Activated CD4-positive, alpha-beta T cell treated with anti-CD3 and anti-CD28 coated beads, Interleukin-2, amount 10 ng/mL, durations not matched to agents 24 days and 14 days (primary cell): ENCODE results near the gene PPFIA2. TPM values are rescaled to one million over a fixed set of nuclear protein-coding genes. Genes with fewer than 3 reads are reported as not detected.
"Not testable (repeated sequence)": the region's sequence is repeated elsewhere in the genome, so short reads cannot be mapped to it uniquely, and the experiment has no call there.

Source experiments
- DNase-seq: peaks from one replicate; pipeline ENCODE4 v3.0.0; 2022
- H3K27ac Mint-ChIP-seq: one replicate; pipeline ENCODE4 v1.8.0; 2022; ENCODE audit warnings: mild to moderate bottlenecking, mixed read lengths
- H3K27me3 Mint-ChIP-seq: one replicate; pipeline ENCODE4 v1.8.0; 2022; ENCODE audit warnings: mixed read lengths
- H3K36me3 Mint-ChIP-seq: one replicate; pipeline ENCODE4 v1.8.0; 2022; ENCODE audit warnings: low read depth, mild to moderate bottlenecking, mixed read lengths
- H3K4me1 Mint-ChIP-seq: one replicate; pipeline ENCODE4 v1.8.0; 2021; ENCODE audit warnings: mixed read lengths
- H3K4me3 Mint-ChIP-seq: one replicate; pipeline ENCODE4 v1.8.0; 2022; ENCODE audit warnings: mild to moderate bottlenecking, moderate library complexity, mixed read lengths
- H3K9me3 Mint-ChIP-seq: one replicate; pipeline ENCODE4 v1.8.0; 2021; ENCODE audit warnings: mixed read lengths
- intact Hi-C: fragments of 100-400 bp; cut with micrococcal nuclease; formaldehyde crosslinking; loops from one replicate; pipeline ENCODE4 v1.15.1; 2023
- total RNA-seq: library from RNA; stranded (reverse); gene quantifications from 2 replicates; pipeline ENCODE4 v1.2.3, GENCODE V29; 2022

Gene PPFIA2
- total RNA-seq, 1 donor from 2014 or later: not detected

GRCh38 chr12:81722004-81722403 is 37.1 kb downstream of the PPFIA2 start:
- H3K27me3 Mint-ChIP-seq: peaks cover 2% of the 10 kb centered on the region
- H3K9me3 Mint-ChIP-seq: no peaks in the 10 kb centered on the region
- H3K4me1 Mint-ChIP-seq: no peaks in the 10 kb centered on the region
- no peaks in the 10 kb centered on the region for H3K36me3 Mint-ChIP-seq
- no peak for DNase-seq
- H3K4me3 Mint-ChIP-seq: no peak overlapping the region
- no peak overlapping the region for H3K27ac Mint-ChIP-seq
- intact Hi-C loops: no loop called here

GRCh38 chr12:81718616-81719015 is 40.5 kb downstream of the PPFIA2 start:
- no peaks in the 10 kb centered on the region for H3K36me3 Mint-ChIP-seq
- intact Hi-C loops: no loop called here
- H3K27me3 Mint-ChIP-seq: peaks cover 2% of the 10 kb centered on the region
- H3K4me1 Mint-ChIP-seq: no peaks in the 10 kb centered on the region
- H3K9me3 Mint-ChIP-seq: no peaks in the 10 kb centered on the region
- DNase-seq: no peak
- H3K27ac Mint-ChIP-seq: no peak overlapping the region
- no peak overlapping the region for H3K4me3 Mint-ChIP-seq

GRCh38 chr12:81712536-81712935 is 46.6 kb downstream of the PPFIA2 start:
- no peaks in the 10 kb centered on the region for H3K36me3 Mint-ChIP-seq
- no peaks in the 10 kb centered on the region for H3K4me1 Mint-ChIP-seq

GRCh38 chr12:81705586-81705985 is 53.6 kb downstream of the PPFIA2 start:
- H3K27ac Mint-ChIP-seq: no peak overlapping the region
- H3K27me3 Mint-ChIP-seq: no peaks in the 10 kb centered on the region
- H3K9me3 Mint-ChIP-seq: no peaks in the 10 kb centered on the region
- no peaks in the 10 kb centered on the region for H3K4me1 Mint-ChIP-seq
- H3K36me3 Mint-ChIP-seq: no peaks in the 10 kb centered on the region
- no peak overlapping the region for H3K4me3 Mint-ChIP-seq
- DNase-seq: no peak
- intact Hi-C loops: no loop called here

More at GRCh38 chr12:81712536-81712935, 46.6 kb downstream of the PPFIA2 start:
- intact Hi-C loops: no loop called here
- DNase-seq: no peak
- H3K27me3 Mint-ChIP-seq: no peaks in the 10 kb centered on the region
- H3K9me3 Mint-ChIP-seq: no peaks in the 10 kb centered on the region
- no peak overlapping the region for H3K4me3 Mint-ChIP-seq
- H3K27ac Mint-ChIP-seq: no peak overlapping the region

- no peaks in the 10 kb centered on the region for H3K9me3 Mint-ChIP-seq
- no peak overlapping the region for H3K4me3 Mint-ChIP-seq
- no peak overlapping the region for H3K27ac Mint-ChIP-seq
- intact Hi-C loops: no loop called here
- no peaks in the 10 kb centered on the region for H3K27me3 Mint-ChIP-seq
- no peaks in the 10 kb centered on the region for H3K36me3 Mint-ChIP-seq
- no peaks in the 10 kb centered on the region for H3K4me1 Mint-ChIP-seq
- no peak for DNase-seq
Observed at GRCh38 chr12:81699551-81699950, 59.6 kb downstream of the PPFIA2 start.

GRCh38 chr12:81692008-81692407 is 67.1 kb downstream of the PPFIA2 start:
- H3K4me1 Mint-ChIP-seq: no peaks in the 10 kb centered on the region

GRCh38 chr12:81683881-81684280 is 75.3 kb downstream of the PPFIA2 start:
- Mint-ChIP-seq H3K9me3 (no peaks in the 10 kb centered on the region), H3K27me3 (no peaks in the 10 kb centered on the region), H3K4me1 (no peaks in the 10 kb centered on the region), H3K4me3 (no peak overlapping the region), H3K27ac (no peak overlapping the region), H3K36me3 (no peaks in the 10 kb centered on the region)
- intact Hi-C loops: no loop called here
- DNase-seq: no peak

More at GRCh38 chr12:81692008-81692407, 67.1 kb downstream of the PPFIA2 start:
- H3K4me3 Mint-ChIP-seq: no peak overlapping the region
- H3K27me3 Mint-ChIP-seq: no peaks in the 10 kb centered on the region
- H3K9me3 Mint-ChIP-seq: no peaks in the 10 kb centered on the region
- DNase-seq: no peak
- intact Hi-C loops: no loop called here
- H3K27ac Mint-ChIP-seq: no peak overlapping the region
- H3K36me3 Mint-ChIP-seq: no peaks in the 10 kb centered on the region

DNA sequence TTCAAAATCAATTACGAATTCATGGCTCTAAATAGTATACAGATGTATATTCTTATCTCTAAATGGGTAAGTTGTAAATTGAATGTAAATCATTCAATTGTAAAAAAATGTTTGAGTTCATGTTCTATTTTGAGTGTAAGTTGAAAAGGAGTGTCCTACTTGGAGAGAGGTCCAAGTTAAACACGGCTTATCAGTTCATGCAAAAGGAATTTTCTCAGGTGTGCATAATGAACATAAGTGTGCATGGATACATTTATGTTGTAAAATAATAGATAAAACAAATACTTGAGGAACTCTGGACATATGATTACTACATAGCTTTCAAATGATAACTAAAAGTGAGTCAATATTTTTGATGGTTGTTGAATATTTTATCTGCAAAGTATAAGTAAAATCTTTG is 79.5 kb downstream of the PPFIA2 start:
- peaks cover 2% of the 10 kb centered on the region for H3K27me3 Mint-ChIP-seq
- H3K27ac Mint-ChIP-seq: no peak overlapping the region
- H3K36me3 Mint-ChIP-seq: no peaks in the 10 kb centered on the region
- DNase-seq: no peak
- intact Hi-C loops: no loop called here
- no peaks in the 10 kb centered on the region for H3K9me3 Mint-ChIP-seq
- no peak overlapping the region for H3K4me3 Mint-ChIP-seq
- H3K4me1 Mint-ChIP-seq: no peaks in the 10 kb centered on the region

DNA sequence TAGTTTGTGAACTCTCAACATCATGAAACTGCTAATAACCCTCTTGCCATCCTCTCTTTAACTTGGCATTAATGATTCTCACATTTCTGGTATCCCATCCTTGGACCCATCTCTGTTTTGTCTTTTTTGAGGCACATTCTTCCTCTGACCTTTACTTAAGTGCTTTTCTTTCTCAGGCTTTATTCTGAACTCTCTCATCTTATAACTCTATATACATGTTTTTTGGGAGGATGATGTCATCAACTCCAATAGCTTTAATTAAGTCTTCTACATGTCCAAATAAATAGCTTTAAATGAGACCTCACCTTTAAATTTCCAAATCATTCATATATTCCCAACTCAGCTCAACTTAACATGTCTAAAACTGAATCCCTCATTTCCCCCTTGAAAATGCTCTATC is 88.4 kb downstream of the PPFIA2 start:
- DNase-seq: no peak
- no peaks in the 10 kb centered on the region for H3K36me3 Mint-ChIP-seq
- H3K27ac Mint-ChIP-seq: no peak overlapping the region
- no peak overlapping the region for H3K4me3 Mint-ChIP-seq
- intact Hi-C loops: no loop called here
- no peaks in the 10 kb centered on the region for H3K27me3 Mint-ChIP-seq
- H3K9me3 Mint-ChIP-seq: no peaks in the 10 kb centered on the region
- peaks cover 3% of the 10 kb centered on the region for H3K4me1 Mint-ChIP-seq

GRCh38 chr12:81668475-81668874 is 90.7 kb downstream of the PPFIA2 start:
- H3K36me3 Mint-ChIP-seq: no peaks in the 10 kb centered on the region
- H3K27me3 Mint-ChIP-seq: no peaks in the 10 kb centered on the region
- H3K9me3 Mint-ChIP-seq: no peaks in the 10 kb centered on the region
- no peak for DNase-seq
- H3K27ac Mint-ChIP-seq: no peak overlapping the region
- no peak overlapping the region for H3K4me3 Mint-ChIP-seq
- intact Hi-C loops: no loop called here
- peaks cover 3% of the 10 kb centered on the region for H3K4me1 Mint-ChIP-seq

GRCh38 chr12:81659310-81659709 is 99.8 kb downstream of the PPFIA2 start:
- H3K27me3 Mint-ChIP-seq, H3K27ac Mint-ChIP-seq, intact Hi-C loops, DNase-seq, H3K4me3 Mint-ChIP-seq, H3K36me3 Mint-ChIP-seq, H3K9me3 Mint-ChIP-seq, H3K4me1 Mint-ChIP-seq: not testable (repeated sequence)

DNA sequence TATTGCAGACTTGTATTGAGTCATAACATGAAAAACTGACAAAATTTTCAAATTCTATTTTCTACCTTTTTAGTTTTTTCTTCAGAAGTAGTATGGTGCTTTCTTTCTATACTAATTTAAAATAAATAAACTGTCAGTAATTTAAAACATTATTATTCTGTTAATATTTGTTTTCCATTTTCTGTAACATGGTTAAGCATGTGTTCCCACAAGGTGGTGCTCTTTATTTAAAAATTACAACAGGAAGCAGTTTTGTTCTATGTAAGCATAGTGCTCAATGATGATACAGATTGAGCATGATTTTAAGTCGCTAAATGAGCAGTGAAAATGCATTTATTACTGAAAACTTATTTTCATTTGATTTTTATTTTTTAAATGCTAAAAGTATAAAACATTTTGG is 114.6 kb downstream of the PPFIA2 start:
- no peaks in the 10 kb centered on the region for H3K9me3 Mint-ChIP-seq
- no peak for DNase-seq
- H3K4me3 Mint-ChIP-seq: no peak overlapping the region
- intact Hi-C loops: loop anchor here (1.0 to 2.0 kb wide), 2 partner anchors 682 to 714 kb away; partner anchors contain the start of genes CCDC59 and METTL25
- no peaks in the 10 kb centered on the region for H3K4me1 Mint-ChIP-seq
- H3K27me3 Mint-ChIP-seq: no peaks in the 10 kb centered on the region
- H3K27ac Mint-ChIP-seq: no peak overlapping the region
- no peaks in the 10 kb centered on the region for H3K36me3 Mint-ChIP-seq

- Mint-ChIP-seq H3K9me3 (no peaks in the 10 kb centered on the region), H3K36me3 (no peaks in the 10 kb centered on the region), H3K4me3 (no peak overlapping the region), H3K27ac (no peak overlapping the region), H3K4me1 (peaks cover 2% of the 10 kb centered on the region), H3K27me3 (no peaks in the 10 kb centered on the region)
- no peak for DNase-seq
- intact Hi-C loops: no loop called here
Observed at GRCh38 chr12:81639196-81639595, 120.0 kb downstream of the PPFIA2 start.

DNA sequence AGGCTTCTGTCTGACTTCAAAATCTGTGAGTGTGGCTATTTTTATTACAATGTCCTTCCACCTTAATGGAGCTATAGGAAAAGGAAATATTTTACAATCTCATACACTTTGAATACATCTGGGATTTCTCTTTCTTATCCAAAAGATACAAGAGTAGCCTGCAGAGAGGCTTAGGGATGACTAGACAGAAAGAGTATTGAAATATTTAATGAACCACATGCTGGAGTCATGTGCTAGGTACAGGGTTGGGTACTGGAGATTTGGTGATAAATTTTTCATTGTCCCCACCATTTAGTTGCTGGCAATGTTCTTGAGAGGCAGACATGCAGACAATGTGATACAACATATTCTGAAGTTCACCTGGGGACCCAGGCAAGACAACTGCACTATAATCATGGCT is 126.0 kb downstream of the PPFIA2 start:
- Mint-ChIP-seq H3K9me3 (no peaks in the 10 kb centered on the region), H3K36me3 (no peaks in the 10 kb centered on the region), H3K4me1 (no peaks in the 10 kb centered on the region), H3K27me3 (no peaks in the 10 kb centered on the region), H3K27ac (no peak overlapping the region), H3K4me3 (no peak overlapping the region)
- no peak for DNase-seq
- intact Hi-C loops: no loop called here

DNA sequence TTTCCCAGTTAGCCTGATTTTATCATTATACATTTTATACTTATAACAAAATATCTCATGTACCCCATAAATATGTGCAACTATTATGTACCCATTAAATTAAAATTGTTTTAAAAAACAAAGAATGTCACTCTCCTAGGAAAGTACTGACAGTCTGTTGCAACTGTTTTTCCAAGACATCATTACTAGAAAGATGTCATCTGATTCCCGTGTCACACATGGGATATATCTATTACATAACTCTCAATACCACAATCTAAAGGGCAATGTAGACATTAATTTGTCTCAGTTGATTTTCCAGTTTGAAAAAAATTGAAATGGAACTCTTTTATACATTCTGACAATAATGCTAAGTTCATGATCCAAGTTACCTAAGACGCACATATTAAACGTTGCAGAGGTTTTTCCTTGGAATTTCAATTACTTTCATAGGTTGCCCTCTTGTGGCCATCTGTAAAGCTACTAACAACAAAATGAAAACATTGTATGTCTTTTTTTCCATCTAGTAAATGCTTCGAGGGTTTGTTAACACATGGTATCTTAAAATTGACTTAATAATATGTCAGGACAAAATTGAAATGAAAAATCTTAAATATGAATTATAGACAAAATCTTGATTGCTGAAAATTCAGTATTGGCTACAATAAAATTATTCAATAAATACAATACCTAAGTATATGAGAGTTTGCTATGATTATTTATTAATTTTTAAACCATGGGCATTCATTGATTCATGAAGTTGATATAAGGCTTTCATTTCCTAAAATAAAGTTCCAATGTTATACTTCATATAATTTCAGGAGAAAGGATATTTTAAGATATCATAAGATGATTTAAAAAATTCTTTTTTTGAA is 131.6 kb downstream of the PPFIA2 start:
- H3K27me3 Mint-ChIP-seq: no peaks in the 10 kb centered on the region
- H3K9me3 Mint-ChIP-seq: no peaks in the 10 kb centered on the region
- no peak for DNase-seq
- intact Hi-C loops: loop anchor here (5.0 kb wide), 1 partner anchor 175 kb away; no protein-coding TSS in a partner anchor
- H3K4me3 Mint-ChIP-seq: no peak overlapping the region
- H3K4me1 Mint-ChIP-seq: no peaks in the 10 kb centered on the region
- H3K36me3 Mint-ChIP-seq: no peaks in the 10 kb centered on the region
- no peak overlapping the region for H3K27ac Mint-ChIP-seq
